ENCODE results near the gene CFL1.

- TF ChIP-seq CTCF (IDR thresholded peaks at IDR 0.05): no peak
- TF ChIP-seq POLR2AphosphoS5 (IDR thresholded peaks at IDR 0.05): no peak
- TF ChIP-seq POLR2A (IDR thresholded peaks at IDR 0.05): no peak
Observed at GRCh38 chr11:65897020-65897471, 39.1 kb upstream of the CFL1 start.
